GM21825 (cell line): ENCODE data around the gene ZNF423.

Experiments used
- ATAC-seq: cut with Tn5 transposase; IDR thresholded peaks from one replicate; pipeline ENCODE4 v1.9.1; 2021; ENCODE audit warnings: mild to moderate bottlenecking, moderate library complexity; ENCODE audit not compliant: unreplicated experiment

ZNF423 gene

DNA sequence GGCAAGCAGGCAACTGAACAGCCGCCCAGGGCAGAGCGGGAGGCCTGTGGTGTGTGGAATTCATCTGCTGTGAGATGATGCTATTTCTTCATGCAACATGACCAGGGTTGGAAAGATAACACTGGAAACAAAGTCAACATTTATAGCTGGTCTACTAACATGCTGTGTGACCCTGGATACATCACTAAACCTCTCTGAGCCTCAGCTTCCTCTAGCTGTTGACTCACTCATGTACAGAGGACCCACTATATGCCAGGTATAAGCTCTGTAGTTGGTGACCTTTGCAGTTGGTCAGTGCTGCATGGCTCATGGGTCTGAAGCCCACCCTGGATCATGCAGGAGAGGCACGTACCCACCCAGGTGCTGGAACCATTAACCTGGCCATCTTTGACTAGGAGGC lies 180.9 kb downstream of the ZNF423 start:
- ATAC-seq = no peak

DNA sequence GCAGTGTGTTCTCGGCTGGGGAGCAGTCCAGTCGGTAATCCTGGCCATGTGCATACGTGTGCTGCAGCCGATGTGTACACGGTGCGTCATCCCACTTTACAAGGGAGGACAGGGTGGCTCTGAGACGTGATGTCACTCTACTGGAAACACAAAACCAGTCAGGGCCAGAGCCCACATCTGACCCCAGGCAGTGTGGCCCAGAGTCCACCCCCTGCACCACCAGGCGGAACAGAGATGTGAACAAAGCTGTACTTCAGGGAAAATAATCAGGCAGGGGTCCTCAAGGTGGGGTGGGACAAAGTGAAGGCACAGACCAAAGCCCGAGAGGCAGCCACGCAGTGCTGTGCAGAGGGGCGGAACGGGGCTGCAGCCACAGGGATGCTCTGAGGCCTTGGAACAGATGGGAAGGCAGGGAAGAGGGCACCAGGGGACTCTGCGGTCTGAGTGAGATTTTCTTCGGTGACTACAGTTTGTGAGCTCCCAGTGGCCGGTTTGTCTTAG lies 181.5 kb downstream of the ZNF423 start:
- no peak for ATAC-seq

DNA sequence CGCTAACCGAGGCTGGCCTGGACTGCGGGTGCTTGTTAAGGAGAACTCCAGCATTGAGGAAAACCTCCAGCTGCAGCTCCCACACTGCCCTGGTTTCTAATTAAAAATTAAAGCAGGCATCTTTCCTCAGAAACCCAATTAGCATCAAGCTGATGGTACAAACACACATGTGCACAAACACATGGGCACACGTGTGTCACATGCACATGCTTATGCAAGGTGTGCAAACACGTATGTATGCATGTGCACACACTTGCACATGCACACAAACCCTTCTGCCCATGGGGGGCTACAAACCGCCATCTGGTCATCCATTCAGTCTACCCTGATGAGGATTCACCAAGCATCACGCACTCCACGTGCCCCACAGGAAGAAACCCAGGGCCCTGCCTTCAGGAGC lies 182.5 kb downstream of the ZNF423 start:
- ATAC-seq = no peak

DNA sequence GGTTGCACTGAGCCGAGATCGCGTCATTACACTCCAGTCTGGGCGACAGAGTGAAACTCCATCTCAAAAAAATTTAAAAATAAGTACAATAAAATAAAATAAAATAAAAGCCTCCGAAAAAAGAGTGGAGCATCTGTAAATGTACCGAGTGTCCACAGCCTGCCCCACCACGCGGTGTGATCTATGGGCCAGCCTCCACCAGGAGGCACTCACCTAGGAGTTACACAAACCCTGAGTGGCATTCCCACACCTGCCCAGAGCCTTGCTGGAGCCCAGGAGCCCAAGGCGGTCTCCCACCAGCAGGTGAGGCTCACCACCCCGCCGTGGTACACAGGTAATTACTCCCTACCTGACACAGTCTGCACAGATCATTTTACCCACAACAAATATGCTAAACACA lies 183.2 kb downstream of the ZNF423 start:
- no peak for ATAC-seq

DNA sequence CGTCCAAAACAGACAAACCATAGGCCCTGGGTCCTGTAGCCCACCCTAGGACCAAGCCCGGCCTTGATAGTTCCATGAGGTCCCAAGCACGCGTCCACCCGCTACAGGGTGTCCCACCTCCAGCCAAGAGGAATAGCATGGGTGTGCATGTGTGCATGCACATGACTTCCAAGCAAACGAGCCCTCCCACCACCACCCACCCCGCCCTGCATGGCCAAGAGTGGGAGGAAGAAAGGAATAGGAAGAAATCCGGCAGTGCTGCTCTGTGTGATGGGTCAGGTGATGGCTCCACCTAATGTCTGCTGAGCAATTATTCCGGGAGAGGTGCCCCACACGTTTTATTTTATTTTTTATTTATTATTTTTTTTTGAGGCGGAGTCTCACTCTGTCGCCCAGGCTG lies 184.6 kb downstream of the ZNF423 start:
- no peak for ATAC-seq

DNA sequence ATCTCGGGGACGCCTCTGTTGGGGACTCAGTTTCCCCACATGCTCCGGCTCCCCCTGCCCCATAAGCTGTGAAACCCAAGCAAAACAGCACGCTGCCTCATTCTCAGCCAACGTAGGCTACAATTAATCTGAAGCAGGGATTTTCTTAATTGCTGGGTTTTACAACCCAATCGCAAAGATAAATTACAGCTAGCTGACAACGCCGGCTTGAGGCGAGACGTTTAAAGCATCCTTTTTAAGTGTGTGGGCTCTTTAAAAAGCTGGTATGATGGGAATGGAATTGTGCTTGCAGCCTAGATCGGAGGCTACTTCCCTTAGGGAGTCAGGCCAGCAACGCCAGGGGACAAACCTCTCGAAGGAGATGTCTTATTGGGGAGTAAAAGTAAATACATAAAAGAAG lies 185.3 kb downstream of the ZNF423 start:
- ATAC-seq = no peak

DNA sequence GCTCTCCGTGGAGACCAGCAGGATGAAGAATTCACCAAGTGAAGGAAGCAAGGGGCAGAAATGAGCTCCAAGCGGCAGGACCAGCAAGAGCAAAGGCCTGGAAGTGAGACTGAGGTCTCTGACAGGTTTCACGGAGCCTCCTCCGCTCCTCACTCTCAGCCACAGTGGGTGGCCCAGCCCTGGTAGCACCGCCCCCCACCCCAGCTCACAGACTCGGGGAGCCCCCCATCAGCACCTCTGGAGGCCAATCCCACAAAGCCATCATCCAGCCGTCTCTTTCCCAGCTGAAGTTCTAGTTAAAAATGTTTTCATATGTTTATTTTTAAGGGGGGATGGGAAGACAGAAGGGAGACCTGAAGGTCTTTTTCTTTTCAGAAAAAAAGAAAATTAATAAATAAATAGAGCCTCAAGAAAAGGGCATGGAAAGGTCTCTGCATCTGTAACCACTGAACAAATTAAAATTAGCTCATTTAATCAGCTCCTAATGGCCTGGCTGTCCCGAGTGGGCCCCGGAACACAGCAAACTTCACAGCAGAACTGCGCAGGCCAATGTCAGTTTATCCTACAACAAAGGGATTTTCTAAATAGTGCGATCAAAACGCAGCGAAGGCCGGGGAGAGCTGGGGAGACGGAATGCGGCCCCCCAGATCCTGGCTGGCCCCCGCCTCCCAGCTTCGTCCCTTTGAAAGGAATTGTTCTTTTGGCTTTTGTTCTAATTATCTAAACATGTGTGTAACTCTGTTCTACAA lies 190.3 kb downstream of the ZNF423 start:
- no peak for ATAC-seq

DNA sequence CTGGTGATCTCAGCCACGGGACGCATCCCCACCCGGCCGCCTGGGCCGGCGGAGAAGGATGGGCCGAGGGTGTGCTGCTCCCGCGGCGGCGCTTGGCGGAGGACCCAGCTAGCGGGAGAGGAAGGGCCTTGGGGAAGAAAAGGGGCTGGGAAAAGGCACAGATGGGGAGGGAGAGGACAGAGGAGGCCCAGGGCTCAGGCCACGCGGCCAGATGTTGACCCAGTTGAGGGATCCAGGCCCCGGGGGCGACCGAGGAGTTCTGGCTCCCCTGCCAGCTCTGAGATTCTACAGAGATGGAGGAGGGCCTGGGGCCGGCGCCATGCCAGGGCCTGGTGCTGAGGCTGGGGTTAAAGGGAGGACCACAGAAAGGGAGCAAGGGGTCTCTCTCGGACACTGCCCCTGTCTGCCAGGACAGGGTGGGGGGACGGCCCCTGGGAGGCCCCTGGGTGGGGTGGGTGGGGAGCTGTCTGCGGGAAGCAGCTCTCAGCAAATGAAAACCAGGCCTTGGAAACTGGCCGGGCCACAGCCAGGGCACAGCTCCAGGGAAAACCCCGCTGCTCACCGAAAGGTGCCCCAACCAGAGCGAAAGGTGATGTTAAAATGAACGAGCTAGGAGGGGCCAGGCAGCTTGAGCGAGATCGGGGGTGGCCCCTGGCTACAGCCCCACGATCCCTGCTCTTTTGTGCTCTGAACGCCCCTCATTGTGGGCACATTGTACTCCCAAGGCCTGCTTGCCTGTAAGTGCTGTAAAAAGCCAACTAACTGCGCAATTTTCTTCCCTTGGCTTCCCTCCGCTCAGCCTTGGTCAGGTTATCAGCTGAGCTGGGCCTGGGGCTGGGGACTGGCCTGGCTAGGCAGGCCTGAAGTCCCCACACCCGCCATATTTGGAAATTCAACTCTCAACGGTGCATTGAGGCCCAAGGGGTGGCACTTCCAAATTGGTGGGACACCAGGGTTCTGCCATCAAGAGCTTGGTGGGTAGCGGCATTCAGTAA lies 191.4 kb downstream of the ZNF423 start:
- no peak for ATAC-seq

DNA sequence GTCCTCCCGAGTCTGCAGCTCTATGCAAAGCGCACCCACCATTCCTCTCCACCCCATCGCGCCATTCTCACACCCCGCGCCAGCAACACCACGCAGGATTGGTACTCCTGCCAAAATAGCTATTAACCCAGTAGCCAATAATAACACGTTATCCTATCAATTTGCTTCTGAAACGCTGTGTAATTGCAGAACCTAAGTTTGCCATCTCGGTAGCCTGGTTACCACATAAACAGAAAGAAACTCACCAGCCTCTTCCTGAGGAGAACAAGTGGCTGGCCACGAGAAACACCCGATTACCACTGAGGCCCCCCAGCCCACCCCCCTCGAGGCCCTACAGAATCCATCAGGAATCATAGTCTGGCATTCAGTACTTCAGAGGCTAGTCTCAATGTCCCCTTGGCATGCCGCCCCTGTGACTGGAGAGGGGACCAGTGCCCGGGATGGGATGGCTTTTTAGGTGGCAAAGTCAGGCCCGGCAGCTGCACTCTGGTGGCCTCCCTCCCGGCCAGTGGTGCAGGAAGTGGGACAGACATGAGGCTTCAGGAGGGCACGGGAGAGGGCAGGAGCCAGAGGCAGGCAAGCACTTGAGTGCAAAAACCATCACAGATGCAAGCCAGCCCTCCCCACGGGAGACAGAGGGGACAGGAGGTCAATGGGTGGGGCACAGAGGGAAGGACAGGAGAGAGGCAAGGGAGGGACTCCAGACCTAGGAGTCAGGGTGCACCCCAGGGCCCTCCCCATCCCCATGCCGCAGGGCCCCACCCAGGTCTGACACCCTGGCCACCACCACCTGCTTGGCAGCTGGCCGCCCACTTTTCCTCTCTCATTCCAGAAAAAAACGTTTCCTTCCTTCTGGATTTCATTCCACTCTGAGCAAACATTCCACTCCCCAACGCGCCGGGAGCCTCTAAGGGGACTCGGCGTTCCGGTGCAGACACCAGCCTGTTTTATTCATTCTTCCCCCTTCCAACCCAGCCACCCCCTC lies 192.5 kb downstream of the ZNF423 start:
- no peak for ATAC-seq

DNA sequence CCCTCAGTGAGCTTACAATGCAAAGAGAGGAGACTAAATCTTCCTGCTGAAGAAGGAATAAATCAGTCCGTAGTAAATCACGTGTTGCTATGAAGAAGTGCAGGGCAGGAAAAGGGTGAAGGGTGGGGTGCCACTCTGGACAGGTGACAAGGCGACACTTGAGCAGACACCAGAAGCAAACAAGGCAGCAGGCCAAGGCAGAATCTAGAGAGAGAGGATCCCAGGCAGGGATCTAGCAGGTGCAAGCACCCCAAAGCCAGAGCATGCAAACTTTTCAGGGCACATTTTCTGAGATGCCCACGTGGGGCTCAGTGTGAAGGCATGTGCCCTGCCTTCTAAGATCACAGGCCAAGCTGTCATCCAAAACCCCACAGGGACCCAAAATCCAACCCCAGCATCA lies 193.3 kb downstream of the ZNF423 start:
- no peak for ATAC-seq

DNA sequence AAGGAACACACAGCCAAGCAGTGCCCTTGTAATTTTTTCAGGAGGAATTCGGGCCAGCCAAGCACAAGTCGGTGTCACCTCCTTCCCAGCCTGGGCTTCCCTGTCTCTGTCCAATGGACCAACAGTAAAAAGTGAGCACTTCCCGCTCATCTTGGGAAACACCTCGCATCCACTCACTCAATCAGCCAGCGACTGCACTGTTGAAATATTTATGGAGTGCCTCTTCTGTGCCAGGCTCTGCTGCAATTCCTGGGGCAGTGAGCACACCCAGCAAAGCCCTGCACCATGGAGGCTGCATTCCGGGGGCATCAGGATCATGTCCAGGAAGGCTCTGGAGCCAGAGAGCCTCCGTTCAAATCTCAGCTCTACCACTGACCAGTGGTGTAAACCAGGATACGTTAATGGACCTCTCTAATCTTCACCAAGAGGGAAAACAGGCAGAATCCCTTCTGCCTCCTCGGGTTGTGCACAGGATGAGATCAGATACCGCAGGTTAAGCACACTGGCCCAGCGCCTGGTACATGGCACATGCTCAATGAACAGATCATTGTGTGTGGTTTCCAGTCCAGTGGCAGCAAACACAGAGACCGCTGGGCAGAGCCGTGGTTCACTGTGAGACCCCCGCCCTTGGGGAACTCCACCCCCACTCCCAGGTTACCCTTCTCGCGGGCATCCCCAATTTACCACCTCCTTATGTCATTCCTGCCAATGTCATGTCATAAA lies 194.3 kb downstream of the ZNF423 start:
- no peak for ATAC-seq

DNA sequence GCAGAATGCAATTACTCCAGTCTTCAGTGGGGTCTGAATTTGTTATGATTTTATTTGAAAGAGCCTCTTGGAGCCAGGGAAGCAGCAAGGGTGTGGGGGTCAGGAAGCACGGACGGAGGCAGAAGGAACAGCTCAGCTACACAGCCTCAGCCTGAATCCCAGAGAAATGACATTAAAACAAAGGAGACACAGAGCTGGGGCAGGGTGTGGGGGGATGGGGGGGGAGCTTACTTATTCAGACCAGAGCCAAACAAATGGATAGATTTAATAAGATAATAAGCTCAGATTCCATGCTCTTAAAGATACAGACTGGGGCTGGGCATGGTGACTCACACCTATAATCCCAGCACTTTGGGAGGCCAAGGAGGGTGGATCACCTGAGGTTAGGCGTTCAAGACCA lies 195.3 kb downstream of the ZNF423 start:
- ATAC-seq = no peak

DNA sequence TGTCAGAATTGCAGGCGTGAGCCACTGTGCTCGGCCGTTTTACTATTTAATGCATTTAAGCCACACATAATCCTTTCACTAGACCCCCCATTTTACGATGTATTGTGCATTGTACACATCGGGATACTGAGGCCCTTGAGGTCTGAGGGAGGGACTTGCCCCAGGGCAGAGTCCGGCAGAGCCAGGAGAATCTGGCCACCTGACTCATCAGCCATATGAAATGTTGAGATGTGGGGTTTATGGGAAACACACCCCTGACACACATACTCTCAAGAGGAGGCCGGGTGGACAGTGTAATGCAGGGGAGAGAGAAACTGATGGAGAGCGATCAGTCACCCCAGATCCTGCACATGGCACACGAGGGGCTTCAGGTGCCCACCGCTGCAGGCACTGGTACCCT lies 196.6 kb downstream of the ZNF423 start:
- ATAC-seq = no peak

DNA sequence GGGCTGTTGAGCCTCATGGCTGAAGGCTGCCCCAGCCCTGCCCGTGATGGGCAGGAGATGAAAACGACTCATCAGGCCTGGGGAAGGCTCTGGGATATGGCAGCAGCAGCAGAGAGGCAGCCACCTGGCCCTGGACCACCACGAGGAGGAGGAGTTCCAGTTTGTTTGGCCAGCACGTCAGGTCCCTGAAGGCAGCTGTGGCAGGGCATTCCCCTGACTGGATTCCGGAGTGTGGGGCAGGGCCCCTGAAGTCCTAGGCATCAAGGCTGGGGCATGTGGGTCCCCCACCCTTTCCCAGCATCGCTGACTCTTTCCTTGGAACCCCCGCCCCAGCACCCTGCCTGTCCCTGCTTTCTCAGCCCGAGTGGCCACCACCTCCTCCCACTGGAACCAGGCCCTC lies 197.4 kb downstream of the ZNF423 start:
- no peak for ATAC-seq

DNA sequence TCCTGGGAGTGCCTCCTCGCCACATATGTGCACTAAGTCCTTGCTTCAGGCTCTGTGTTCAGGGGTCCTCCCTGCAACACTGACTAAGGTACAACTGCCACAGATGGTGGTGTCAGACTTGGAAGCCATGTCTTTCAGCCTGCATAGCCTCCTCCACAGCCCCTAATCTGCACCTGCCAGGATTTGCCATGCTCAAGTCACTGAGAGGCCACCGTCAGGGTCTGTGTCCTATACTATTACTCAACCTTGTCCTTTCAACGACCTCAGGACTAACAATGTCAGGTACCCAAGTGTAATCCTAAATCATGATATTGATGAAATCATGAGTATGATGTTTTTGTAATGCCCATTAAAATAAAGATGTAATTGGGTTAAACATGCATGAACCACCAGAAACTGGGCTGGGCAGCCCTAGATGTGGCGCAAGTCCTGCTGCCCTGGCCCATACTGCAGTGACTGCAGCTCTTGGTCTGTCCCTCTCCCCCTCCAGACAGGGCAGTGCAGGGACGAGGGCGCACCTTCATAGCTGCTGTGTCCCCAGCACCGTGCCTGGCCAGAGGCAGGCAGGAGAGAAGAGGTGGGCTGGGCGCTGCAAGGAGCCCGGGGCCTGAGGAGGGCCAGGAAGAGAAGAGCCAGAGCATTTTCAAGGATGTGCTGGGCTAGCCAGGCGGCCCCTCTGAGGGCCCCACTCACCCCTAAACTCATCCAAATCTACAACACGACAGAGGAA lies 198.0 kb downstream of the ZNF423 start:
- ATAC-seq = no peak

DNA sequence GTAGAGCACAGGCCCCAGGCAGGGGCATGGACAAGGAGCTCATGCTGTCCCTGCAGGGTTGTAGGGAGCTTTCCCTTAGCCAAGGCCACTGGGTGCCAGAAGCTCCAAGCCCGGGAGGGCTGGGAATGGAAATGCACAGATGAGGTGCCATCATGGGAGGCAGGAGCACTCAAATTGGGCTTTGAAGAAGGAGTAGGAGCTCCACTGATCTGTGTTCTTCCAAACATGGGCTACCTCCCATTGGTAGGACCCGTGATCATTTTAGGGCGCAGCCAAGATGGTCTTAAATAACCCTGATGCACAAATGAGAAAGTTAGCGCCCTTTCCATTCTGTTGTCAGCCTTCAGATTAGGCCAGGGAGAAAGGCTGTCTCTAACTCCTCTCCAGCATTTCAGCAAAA lies 201.5 kb downstream of the ZNF423 start:
- ATAC-seq = no peak

DNA sequence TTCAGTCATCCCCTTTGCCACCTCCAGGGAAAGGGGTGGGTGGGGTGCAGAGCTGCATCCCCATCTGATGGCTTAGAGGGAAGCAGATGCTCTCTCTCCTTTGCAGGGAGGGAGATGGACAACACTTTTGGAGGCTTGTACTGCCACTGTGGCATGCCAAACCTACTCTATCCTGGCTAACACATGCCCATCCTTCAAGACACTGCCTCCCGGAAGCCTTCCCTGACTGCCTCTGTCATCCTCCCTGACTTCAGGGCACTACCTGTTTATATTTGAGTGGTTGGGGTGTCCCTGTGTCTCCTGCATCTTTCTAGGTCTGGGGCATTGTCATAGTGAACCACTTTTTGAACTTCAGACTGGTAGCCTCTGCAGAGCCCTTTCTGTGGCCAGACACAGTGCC lies 202.3 kb downstream of the ZNF423 start:
- ATAC-seq = no peak

DNA sequence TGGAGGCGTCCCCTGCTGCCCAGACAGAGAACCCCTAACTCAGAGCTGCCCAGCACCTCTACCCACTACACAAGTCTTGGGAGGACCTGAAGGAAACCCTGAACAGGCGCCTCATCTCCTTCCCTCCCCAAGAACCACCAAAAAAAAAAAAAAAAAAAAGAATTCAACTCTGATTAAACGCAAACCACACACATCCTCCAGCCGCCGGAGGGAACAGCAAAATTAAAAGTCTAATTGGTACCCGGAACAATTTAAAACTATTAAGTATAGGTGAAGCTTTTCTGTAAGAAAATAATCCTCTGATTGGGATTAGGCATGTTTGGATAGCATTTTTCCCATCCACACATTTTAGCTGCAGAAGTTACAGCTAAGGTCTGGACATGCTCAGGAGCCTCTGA lies 202.7 kb downstream of the ZNF423 start:
- no peak for ATAC-seq

DNA sequence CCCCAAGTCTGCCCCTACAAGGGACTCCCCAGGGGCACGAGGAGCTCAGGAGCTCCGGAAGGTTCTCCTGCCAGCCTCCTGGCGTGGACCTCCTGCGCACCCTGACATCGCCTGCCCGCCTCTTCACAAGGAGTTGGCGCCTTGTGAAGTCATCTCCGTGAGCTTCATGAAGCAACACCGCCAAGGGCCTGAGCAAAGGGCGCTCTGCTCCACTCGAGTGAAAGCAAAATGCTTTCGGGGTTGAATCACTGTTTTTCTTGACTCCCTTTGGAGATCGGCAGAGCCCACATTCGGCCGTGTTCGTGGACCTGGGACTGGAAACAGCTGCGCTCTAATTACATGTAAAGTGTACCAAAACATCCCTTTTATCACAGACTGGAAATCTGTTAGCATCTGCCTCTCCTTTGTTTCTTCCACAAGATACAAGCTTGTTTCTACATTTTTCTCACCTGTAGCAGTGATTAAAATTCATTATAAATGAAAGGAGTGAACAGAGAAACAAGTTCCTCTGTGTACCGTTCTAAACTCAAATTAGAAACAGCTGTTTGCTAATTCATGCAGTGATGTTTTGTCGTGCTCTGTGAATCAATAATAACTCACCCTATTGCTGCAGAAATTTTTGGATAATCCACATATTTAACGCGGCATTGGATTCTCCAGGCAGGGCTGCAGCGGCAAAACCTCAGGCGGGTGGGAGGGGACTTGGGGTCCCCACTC lies 203.3 kb downstream of the ZNF423 start:
- ATAC-seq = no peak
